Measurements from ENCODE around the gene ITPA. TPM values are rescaled to one million over a fixed set of nuclear protein-coding genes. Genes with fewer than 3 reads are reported as not detected.

ITPA gene
- total RNA-seq, 1 donor from 2014 or later, result 19.0 TPM

DNA sequence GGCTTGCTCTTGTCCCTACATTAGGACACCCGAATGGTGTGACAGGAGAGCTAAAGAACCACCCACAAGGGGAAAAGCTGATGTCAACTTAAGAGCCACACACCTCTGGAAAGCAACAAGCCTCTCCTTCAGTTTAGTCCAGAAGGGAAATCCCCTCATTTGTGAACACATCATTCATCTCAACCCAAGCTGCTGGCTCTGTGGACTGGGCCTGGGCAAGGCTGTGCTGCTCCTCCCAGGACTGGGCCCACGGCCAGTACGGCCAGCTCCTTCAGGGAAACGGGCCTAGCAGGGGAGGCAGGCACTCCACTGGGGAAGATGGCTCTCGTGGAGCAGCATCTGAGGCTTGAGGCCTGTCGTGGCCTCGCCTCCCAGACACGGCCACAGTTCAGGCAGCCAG, 42.5 kb downstream of the ITPA start:
- ATAC-seq (ENCODE audit: poor library complexity) (peak; percentile 35), DNase-seq (peak; percentile 72)
- intact Hi-C loops (cut with DNase I), result no loop called here

- ATAC-seq (ENCODE audit: poor library complexity), result no peak
- peak; percentile 31 for DNase-seq
- intact Hi-C loops (cut with DNase I), result no loop called here
Observed at GRCh38 chr20:3255728-3256127, 46.4 kb downstream of the ITPA start.

- DNase-seq (peak; percentile 24), ATAC-seq (ENCODE audit: poor library complexity) (no peak)
- intact Hi-C loops (cut with DNase I), result no loop called here
Observed at GRCh38 chr20:3258429-3258828, 49.1 kb downstream of the ITPA start.

DNA sequence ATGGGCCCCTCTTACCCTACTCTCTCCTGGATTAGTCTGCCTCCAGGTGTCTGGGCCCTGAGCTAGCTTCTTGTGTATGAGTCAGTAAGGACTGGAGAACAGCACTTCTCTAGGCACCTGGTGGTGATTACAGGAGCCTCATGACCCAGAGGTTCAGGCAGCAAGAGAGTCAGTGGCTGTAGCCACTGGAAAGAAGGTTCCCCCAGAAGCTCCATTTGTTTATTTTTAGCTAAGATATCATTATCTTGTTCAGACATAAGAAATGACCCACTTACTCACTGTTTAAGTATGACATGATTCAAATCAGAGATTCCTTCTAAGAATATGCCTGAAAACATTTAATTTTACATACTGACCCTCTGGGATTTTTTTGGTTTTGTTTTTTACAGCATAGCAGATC, 53.3 kb downstream of the ITPA start:
- intact Hi-C loops (cut with DNase I), result no loop called here
- ATAC-seq (ENCODE audit: poor library complexity), result no peak
- DNase-seq, result no peak

GRCh38 chr20:3270051-3270450, 60.8 kb downstream of the ITPA start:
- ATAC-seq (ENCODE audit: poor library complexity) (no peak), DNase-seq (no peak)
- intact Hi-C loops (cut with DNase I), result no loop called here

DNA sequence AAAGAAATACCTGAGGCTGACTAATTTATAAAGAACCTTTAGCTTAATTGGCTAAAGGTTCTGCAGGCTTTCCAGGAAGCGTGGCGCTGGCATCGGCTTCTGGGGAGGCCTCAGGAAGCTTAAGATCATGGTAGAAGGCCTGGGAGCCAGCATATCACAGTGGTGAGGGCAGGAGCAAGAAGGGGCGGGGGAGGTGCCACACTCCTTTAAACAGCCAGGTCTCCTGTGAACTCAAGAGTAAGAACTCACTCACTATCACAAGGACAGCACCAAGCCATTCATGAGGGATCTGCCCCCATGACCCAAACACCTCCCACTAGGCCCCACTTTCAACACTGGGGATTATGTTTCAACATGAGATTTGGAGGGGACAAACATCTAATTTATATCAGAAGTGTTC, 64.1 kb downstream of the ITPA start:
- no peak for ATAC-seq (ENCODE audit: poor library complexity)
- intact Hi-C loops (cut with DNase I), result no loop called here

More for the DNA sequence above, 64.1 kb downstream of the ITPA start:
- no peak for DNase-seq

Other genes with a start within 250 kb of the ITPA start
- not detected for gene GNRH2, start 165.9 kb upstream of the ITPA start, total RNA-seq
- 49.9 TPM for gene MRPS26, start 163.4 kb upstream of the ITPA start, total RNA-seq
- not detected for gene OXT, start 137.9 kb upstream of the ITPA start, total RNA-seq
- gene AVP, start 124.8 kb upstream of the ITPA start, total RNA-seq, result 0.51 TPM
- gene FASTKD5, start 49.6 kb upstream of the ITPA start, total RNA-seq, result 24.8 TPM
- gene UBOX5, start 49.6 kb upstream of the ITPA start, total RNA-seq, result 2.8 TPM
- gene LZTS3, start 35.9 kb upstream of the ITPA start, total RNA-seq, result 18.3 TPM
- gene DDRGK1, start 4.8 kb upstream of the ITPA start, total RNA-seq, result 36.4 TPM
- 0.16 TPM for gene SLC4A11, start 29.7 kb downstream of the ITPA start, total RNA-seq
- gene DNAAF9, start 198.2 kb downstream of the ITPA start, total RNA-seq, result 20.4 TPM